EH (cell line): ENCODE data around the gene PRLHR.
"Not testable (repeated sequence)": the region's sequence is repeated elsewhere in the genome, so short reads cannot be mapped to it uniquely, and the experiment has no call there.

Experiments used
- DNase-seq: peaks from one replicate; pipeline ENCODE4 v3.0.0-alpha.2; 2015; ENCODE audit warnings: low read depth

PRLHR gene

GRCh38 chr10:118595598-118596425, at the start of gene PRLHR:
Gene PRLHR, minus strand, starts transcription at chr10:118595648. Its CDS starts 404 bp downstream, at chr10:118595244.
- peak; percentile 25 for DNase-seq

- DNase-seq, result no peak
These were observed 46.8 kb upstream of the PRLHR start for GRCh38 chr10:118642228-118642627.

- DNase-seq, result no peak
These were observed 43.2 kb upstream of the PRLHR start for GRCh38 chr10:118638680-118639079.

GRCh38 chr10:118635674-118636402, 40.4 kb upstream of the PRLHR start:
- DNase-seq, result no peak

- DNase-seq, result no peak
These were observed 38.3 kb upstream of the PRLHR start for GRCh38 chr10:118633786-118634185.

GRCh38 chr10:118629211-118629610, 33.8 kb upstream of the PRLHR start:
- peak; percentile 47 for DNase-seq

GRCh38 chr10:118628397-118628796, 32.9 kb upstream of the PRLHR start:
- no peak for DNase-seq

- DNase-seq, result no peak
These were observed 31.5 kb upstream of the PRLHR start for GRCh38 chr10:118626953-118627352.

- no peak for DNase-seq
These were observed 30.1 kb upstream of the PRLHR start for GRCh38 chr10:118625504-118625903.

- DNase-seq, result no peak
These were observed 29.3 kb upstream of the PRLHR start for GRCh38 chr10:118624747-118625146.

- peak; percentile 9 for DNase-seq
These were observed 26.0 kb upstream of the PRLHR start for GRCh38 chr10:118621304-118621942.

GRCh38 chr10:118613863-118614262, 18.4 kb upstream of the PRLHR start:
- not testable (repeated sequence) for DNase-seq

- no peak for DNase-seq
These were observed 15.1 kb upstream of the PRLHR start for GRCh38 chr10:118610577-118610976.

- no peak for DNase-seq
These were observed 12.4 kb upstream of the PRLHR start for GRCh38 chr10:118607768-118608354.

GRCh38 chr10:118605694-118606093, 10.2 kb upstream of the PRLHR start:
- DNase-seq, result no peak

- no peak for DNase-seq
These were observed 1.1 kb upstream of the PRLHR start for GRCh38 chr10:118596426-118597124.

- no peak for DNase-seq
These were observed 406 bp downstream of the PRLHR start for GRCh38 chr10:118595064-118595420.

- peak; percentile 24 for DNase-seq
These were observed 920 bp downstream of the PRLHR start for GRCh38 chr10:118594392-118595063.

- DNase-seq, result no peak
These were observed 2.6 kb downstream of the PRLHR start for GRCh38 chr10:118592675-118593330.

- DNase-seq, result peak; percentile 25
These were observed 5.1 kb downstream of the PRLHR start for GRCh38 chr10:118590334-118590733.
